Measurements from ENCODE around the gene SENP5.

SENP5 gene

DNA sequence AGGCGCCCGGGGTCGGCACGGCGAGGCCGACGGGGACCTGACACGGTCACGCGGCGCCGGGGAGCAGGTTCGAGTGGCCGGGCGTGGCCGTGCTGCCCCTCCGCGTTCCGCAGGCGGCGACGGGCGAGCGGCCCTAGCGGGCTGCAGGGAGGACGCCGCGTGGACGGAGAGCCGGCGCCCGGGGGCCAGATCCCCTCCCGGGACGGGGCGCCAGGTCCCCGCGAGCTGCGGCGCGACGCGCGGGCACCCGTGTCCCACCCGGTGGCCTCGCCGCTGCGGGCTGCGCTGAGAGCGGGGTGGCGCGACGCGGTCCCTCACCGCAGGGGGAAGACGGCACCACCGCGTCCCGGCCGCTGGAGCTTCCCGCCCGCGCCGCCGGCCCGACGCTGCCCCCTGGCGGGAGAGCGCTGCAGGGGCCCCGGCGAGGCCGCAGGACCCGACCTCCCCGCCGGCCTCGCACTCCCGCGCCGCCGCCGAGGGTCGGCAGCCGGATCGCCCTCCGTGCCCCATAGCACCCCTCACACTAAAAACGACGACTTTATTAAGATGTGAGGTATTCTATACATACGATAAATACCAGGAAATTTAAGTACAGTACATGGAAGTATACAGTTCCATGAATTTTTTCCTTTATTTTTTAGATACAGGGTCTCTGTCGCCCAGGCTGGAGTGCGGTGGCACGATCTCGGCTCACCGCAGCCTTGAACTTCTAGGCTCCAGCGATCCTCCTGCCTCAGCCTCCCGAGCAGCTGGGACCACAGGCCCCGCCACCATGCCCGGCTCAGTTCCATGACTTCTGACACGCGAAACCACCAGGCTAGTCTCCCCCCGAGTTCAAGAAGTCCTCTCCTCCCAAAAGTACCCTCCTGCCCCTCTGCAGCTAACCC lies 102.2 kb downstream of the SENP5 start:
- DNase-seq = peak; percentile 64

DNA sequence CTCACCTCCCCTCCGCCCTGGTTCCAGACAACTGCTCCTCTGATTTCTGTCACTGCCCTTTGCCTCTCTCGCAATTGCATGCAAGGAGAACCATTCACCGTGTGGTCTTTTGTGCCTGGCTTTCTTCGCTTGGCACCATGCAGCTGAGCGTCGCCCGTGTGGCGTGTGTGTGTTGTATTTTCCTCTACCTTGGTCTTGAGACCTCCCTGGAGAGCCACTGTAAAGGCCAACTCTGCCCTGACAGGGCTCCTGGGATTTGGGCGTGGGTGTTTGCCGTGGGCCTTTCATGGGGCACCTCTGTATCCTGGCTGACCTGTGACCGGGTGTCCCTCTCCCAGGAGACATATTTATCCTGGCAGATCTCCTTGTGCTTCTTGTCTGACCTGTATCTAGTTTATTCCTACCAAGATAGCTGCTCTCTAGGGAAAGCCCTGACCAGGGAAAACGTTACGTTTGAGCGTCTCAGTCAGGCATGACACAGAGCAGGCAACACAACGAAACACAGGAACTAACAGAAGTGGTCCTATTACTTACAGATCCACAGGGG lies 102.9 kb downstream of the SENP5 start:
- DNase-seq = no peak

DNA sequence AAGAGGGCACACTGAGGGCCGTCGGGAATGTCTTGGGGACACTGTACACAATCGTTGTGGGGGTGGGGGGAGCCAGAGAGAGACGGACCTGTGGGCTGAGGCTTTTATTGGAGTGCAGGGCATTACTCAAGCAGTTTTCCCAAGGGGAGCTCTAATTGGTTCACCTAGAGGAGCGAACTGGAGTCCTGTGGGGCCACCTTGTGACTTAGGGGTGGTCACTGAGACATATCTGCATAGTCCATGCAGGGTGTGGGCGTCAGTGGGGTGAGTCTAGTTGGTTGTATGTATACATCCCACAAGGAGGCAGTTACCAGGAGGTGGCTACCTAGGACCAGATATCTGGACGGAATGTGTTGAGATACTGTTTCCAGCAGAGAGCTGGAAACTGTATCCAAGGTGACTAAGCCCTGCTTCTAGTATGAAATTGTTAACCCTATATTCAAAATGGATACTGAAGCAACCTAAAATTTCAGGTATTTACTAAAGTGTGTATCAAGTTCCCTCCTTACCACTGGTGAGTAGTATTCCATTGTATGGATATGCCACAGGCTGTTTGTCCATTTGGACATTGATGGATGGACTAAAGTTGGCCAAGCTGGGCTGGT lies 103.5 kb downstream of the SENP5 start:
- DNase-seq = no peak

DNA sequence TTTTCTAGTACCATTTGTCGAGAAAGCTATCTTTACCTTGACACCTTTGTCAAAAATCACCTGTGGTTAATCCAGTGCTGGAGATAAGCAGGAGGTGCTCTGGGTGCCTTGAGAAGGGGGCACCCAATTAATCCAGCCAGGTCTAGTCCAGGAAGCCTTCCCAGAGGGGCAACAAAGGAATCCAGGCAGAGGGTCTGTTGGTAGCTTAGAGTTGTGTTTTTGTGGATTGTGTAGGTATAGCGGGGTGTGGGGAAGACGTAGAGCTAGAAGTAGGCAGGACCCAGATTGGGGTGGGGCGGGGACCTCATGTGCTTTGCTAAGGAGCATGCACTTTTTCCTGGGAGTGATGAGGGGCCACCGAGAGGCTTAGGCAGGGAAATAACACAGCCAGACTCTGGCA lies 106.9 kb downstream of the SENP5 start:
- no peak for DNase-seq

DNA sequence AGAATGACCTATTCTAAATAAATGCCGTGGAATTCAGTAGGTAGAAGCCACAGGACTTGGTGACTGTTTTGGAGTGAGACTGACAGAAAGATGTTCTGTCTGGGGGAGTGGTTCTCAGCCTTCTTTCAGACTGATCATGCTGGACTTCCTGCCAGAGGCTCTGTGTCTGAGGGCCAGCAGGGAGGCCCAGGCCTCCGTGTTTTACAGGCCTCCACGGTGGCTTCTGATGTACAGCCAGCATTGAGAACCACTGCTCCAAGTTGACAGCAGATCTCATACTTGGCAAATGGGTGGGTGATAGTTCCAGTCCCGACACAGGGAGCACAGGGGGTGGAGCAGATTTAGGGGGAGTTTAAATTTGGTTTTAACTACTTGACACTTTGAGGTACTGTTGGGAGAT lies 107.6 kb downstream of the SENP5 start:
- no peak for DNase-seq

DNA sequence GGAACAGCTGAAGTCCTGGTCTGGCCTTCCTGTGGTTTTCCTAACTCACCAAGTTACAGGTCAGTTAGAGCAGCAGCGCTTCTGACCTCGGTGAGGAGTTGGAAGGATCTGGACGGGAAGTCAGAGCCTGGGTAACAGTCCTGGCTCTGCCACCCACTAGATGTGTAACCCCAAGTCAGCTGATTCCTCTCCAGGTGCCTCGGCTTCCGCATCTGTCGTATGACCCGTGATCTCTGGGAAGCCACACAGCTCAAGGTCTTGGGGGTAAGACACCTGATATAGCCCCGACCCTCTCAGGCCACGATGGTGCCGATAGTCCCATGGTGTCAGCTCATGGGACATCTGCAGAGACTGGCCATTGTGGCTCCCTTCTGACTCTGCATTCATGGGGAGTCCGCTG lies 109.2 kb downstream of the SENP5 start:
- no peak for DNase-seq

DNA sequence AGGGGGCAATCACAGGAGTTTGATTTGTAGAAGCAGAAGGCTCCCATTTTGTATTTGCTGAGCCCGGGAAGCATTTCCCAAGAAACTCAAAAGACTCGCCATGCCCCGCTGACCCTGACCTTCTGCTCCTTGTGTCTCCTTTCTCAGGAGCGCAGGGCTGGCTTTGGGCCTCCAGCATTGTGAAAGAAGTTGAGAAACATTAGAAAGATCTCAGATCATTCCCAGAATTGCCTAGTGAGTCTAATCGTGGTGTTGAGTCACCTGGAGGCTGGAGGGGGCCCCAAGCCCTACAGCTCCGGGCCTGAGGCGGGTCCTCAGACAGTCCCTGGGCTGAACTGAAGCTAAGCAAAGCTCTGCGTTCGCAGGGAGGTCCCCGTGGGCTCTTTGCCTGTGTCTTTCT lies 111.8 kb downstream of the SENP5 start:
- DNase-seq = no peak

DNA sequence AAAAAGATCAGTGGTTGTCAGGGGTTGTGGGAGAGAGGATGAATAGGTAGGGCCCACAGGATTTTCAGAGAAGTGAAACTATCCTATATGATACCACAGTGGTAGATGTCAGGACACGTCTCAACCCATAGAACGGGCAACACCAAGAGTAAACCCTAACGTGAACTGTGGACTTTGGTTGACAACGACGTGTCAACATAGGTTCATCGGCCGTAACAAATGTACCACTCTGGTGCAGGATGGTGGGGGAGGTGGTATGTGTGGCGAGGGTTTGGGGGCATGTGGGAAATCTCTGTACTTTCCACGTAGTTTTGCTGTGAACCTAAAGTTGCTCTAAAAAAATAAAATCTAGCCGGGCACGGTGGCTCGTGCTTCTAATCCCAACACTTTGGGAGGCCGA lies 113.9 kb downstream of the SENP5 start:
- no peak for DNase-seq

DNA sequence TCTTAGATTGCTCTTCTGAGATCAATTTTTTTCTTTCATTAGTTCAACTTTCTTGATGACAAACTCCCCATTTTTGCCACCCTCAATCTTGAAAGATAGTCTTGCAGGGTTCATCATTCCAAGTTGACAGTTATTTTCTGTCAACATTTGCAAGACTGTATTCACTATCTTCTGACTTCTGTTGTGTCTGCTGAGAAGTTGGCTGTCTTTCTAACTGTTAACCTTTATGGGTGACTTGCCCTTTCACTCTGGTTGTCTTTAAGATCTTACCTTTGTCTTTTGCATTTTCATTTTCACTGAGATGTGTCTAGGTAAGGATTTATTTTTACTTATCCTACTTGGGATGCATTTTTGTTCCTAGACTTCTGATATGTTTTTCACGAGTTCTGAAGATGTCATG lies 115.5 kb downstream of the SENP5 start:
- DNase-seq = no peak

All from left hindlimb (tissue), 1 donor.